SU-DHL-6 (cell line): ENCODE results near the gene SERBP1.

Source experiments
- H2AFZ ChIP-seq: fragments of 200-600 bp; sonication (generic); 2 replicates; pipeline ENCODE4 v1.6.1; 2014; ENCODE audit warnings: low read depth, mild to moderate bottlenecking, moderate library complexity, mixed read lengths, antibody characterized with exemption, low read length; ENCODE audit not compliant: severe bottlenecking
- H3F3A ChIP-seq: fragments of 200-600 bp; shearing (Covaris generic); 2 replicates; pipeline ENCODE4 v1.6.0; 2016; ENCODE audit warnings: antibody characterized with exemption, mild to moderate bottlenecking; ENCODE audit not compliant: insufficient read depth
- H3K27ac ChIP-seq: fragments of 200-600 bp; sonication (generic); 2 replicates; pipeline ENCODE4 v1.5.1; 2016; ENCODE audit warnings: low read depth, mild to moderate bottlenecking, low read length, moderate library complexity, mixed read lengths
- H3K27me3 ChIP-seq: fragments of 200-600 bp; sonication (generic), shearing (Covaris generic); 2 replicates; pipeline ENCODE4 v1.6.0; 2014; ENCODE audit warnings: mild to moderate bottlenecking, low read length
- H3K36me3 ChIP-seq: fragments of 200-600 bp; sonication (generic); 2 replicates; pipeline ENCODE4 v1.6.1; 2014; ENCODE audit warnings: mild to moderate bottlenecking, low read length, mixed read lengths
- H3K4me2 ChIP-seq: fragments of 300-600, 200-600 bp; shearing (Covaris generic), sonication (generic); 2 replicates; pipeline ENCODE4 v1.6.0; 2014; ENCODE audit warnings: low read length, low read depth, mild to moderate bottlenecking; ENCODE audit not compliant: poor library complexity, severe bottlenecking
- H3K4me3 ChIP-seq: fragments of 200-600 bp; sonication (generic); 2 replicates; pipeline ENCODE4 v1.5.1; 2014; ENCODE audit warnings: antibody characterized with exemption, low read length, mild to moderate bottlenecking, mixed read lengths; ENCODE audit not compliant: insufficient read depth, poor library complexity, severe bottlenecking
- H3K79me2 ChIP-seq: fragments of 200-600 bp; sonication (generic); 2 replicates; pipeline ENCODE4 v1.6.1; 2014; ENCODE audit warnings: mild to moderate bottlenecking, low read length, moderate library complexity; ENCODE audit not compliant: insufficient read depth
- H3K9ac ChIP-seq: fragments of 200-600 bp; sonication (generic); 2 replicates; pipeline ENCODE4 v1.7.0; 2014; ENCODE audit warnings: mild to moderate bottlenecking, low read length
- H3K9me2 ChIP-seq: fragments of 200-600 bp; sonication (generic); replicated peaks from 2 replicates; pipeline ENCODE4 v1.6.1; 2014; ENCODE audit warnings: low read length; ENCODE audit not compliant: insufficient read depth
- H3K9me3 ChIP-seq: fragments of 200-600 bp; sonication (generic); 2 replicates; pipeline ENCODE4 v1.6.1; 2014; ENCODE audit warnings: low read length, mixed read lengths; ENCODE audit not compliant: insufficient read depth
- H4K20me1 ChIP-seq: fragments of 200-600 bp; sonication (generic); 2 replicates; pipeline ENCODE4 v1.6.1; 2014; ENCODE audit warnings: low read depth, mild to moderate bottlenecking, antibody characterized with exemption, low read length, moderate library complexity, mixed read lengths
- EZH2phosphoT487 ChIP-seq: fragments of 200-600 bp; sonication (generic), shearing (Covaris generic); conservative IDR thresholded peaks from 2 replicates; pipeline ENCODE4 v1.6.1; 2018; ENCODE audit warnings: mild to moderate bottlenecking, antibody characterized with exemption, low read length, moderate library complexity, mixed read lengths
- TF ChIP-seq, protein P1 (sequence below): fragments of 200-600 bp; sonication (generic); IDR thresholded peaks from one replicate; pipeline ENCODE4 v1.5.1; 2017; ENCODE audit warnings: antibody characterized with exemption, mild to moderate bottlenecking, low read length, moderate library complexity; ENCODE audit not compliant: insufficient read depth, poor library complexity, severe bottlenecking

The SERBP1 gene

DNA sequence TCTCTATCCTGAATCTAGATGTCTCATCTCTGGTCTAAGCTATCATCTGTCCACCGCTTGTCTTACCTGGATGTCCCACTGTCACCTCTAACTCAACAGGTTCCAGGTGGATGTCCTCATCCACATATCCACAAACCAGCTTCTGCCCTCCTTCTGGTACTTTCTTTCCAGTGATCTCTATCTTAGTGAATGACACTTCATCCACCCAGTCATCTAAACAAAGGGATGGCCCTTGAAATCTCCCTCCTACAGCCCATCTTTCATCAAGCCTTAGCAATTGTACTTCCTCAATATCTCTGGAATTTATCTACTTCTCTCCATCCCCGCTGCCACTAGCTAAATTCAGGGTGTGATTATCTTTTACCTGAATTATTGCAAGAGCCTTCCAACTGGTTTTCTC lies 33.9 kb upstream of the SERBP1 start:
- H3K4me2 ChIP-seq: no peak overlapping the region

DNA sequence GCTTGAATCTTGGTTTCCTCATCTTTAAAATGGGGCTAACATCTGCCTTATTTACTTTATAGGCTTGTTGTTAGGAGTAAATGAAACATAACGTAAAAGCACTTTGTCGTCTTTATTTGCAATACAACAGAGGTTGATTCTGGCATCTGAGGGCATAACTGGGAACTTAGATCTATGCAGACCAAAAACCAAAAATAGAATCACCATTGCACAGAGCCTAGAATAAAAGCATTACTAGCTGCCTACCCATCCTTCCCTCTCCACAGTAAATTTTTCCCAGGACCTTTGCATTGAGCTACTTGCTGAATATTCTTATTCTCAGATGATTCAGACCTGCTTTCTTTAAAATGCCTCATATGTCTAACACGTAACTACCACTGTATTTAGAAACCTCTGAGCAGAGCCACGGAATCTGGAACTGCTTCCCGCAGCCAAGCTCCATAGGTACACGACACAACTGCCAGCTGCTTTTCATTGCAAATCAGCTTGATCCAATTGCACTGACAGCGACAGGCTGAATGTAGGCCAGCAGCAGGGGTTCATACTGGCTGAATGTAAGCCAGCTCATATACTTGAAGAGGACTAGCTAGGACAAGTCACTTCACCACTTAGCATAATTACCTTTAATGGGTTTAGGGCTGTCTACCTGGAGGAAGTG lies 33.2 kb upstream of the SERBP1 start:
- Histone ChIP-seq H3K36me3 (no peaks in the 10 kb centered on the region), H3K9me3 (no peaks in the 10 kb centered on the region), H3K27ac (no peak overlapping the region), H2AFZ (no peak overlapping the region), H3K27me3 (no peaks in the 10 kb centered on the region), H3K4me3 (no peak overlapping the region), H4K20me1 (no peaks in the 10 kb centered on the region), H3K9me2 (no peaks in the 10 kb centered on the region), H3K4me2 (no peak overlapping the region), H3K9ac (no peak overlapping the region), H3F3A (no peaks in the 10 kb centered on the region), H3K79me2 (no peaks in the 10 kb centered on the region)
- TF ChIP-seq, protein P1, sequence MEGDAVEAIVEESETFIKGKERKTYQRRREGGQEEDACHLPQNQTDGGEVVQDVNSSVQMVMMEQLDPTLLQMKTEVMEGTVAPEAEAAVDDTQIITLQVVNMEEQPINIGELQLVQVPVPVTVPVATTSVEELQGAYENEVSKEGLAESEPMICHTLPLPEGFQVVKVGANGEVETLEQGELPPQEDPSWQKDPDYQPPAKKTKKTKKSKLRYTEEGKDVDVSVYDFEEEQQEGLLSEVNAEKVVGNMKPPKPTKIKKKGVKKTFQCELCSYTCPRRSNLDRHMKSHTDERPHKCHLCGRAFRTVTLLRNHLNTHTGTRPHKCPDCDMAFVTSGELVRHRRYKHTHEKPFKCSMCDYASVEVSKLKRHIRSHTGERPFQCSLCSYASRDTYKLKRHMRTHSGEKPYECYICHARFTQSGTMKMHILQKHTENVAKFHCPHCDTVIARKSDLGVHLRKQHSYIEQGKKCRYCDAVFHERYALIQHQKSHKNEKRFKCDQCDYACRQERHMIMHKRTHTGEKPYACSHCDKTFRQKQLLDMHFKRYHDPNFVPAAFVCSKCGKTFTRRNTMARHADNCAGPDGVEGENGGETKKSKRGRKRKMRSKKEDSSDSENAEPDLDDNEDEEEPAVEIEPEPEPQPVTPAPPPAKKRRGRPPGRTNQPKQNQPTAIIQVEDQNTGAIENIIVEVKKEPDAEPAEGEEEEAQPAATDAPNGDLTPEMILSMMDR: no peak

More for the DNA sequence above, 33.9 kb upstream of the SERBP1 start:
- Histone ChIP-seq H3K9ac (no peak overlapping the region), H3K9me3 (no peaks in the 10 kb centered on the region), H3K9me2 (no peaks in the 10 kb centered on the region), H3K27me3 (no peaks in the 10 kb centered on the region), H4K20me1 (no peaks in the 10 kb centered on the region), H2AFZ (no peak overlapping the region), H3K36me3 (no peaks in the 10 kb centered on the region), H3K27ac (no peak overlapping the region), H3F3A (no peaks in the 10 kb centered on the region), H3K4me3 (no peak overlapping the region), H3K79me2 (no peaks in the 10 kb centered on the region)
- TF ChIP-seq, protein P1: no peak

DNA sequence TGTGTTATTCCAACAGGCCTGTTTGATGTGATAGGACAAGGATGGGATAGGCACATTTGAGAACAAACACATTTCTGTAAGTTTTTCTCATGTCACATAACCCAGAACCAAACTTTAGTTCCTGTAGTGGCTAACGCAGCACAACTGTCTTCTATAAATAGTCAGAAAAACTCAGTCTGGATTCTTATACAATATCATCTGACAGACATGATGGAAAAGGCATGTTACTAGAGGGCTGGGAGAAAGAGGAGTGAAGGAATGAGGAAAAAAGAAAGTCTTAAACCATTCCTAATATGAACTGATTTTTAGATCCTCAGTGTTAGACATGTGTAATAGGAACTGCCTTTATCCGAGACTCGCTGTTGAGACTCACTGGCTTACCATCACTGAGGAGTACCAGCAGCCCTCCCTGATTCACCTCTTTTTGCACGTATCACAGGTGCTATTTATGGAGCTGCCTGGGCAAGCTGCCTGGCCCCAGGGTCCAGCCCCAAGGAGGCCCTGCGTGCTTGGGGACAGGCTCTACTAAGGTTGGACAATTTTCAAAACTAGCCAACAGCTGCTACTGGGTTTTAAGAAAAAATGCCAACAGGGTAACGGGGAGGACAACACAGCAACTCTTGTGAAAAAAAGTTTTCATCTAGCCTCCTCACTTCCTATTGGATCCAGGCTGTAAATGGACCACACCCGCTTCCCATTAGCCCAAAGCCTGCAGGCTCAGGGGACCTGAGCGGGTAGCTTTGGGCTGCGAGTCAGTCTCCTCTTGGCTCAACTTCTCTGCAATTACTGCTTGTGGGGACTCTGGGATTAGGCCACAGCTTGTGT lies 30.7 kb upstream of the SERBP1 start:
- H3K9me3 ChIP-seq: no peaks in the 10 kb centered on the region
- H4K20me1 ChIP-seq: no peaks in the 10 kb centered on the region
- H3K9me2 ChIP-seq: no peaks in the 10 kb centered on the region
- no peak overlapping the region for H2AFZ ChIP-seq
- no peaks in the 10 kb centered on the region for H3K27me3 ChIP-seq
- TF ChIP-seq, protein P1: no peak
- no peak for TF ChIP-seq EZH2phosphoT487
- no peak overlapping the region for H3K4me2 ChIP-seq
- H3K36me3 ChIP-seq: no peaks in the 10 kb centered on the region
- no peak overlapping the region for H3K27ac ChIP-seq
- no peak overlapping the region for H3K9ac ChIP-seq
- H3K4me3 ChIP-seq: no peak overlapping the region
- no peaks in the 10 kb centered on the region for H3K79me2 ChIP-seq
- H3F3A ChIP-seq: no peaks in the 10 kb centered on the region
